ENCODE data around the gene TM2D1. TPM values are rescaled to one million over a fixed set of nuclear protein-coding genes. Genes with fewer than 3 reads are reported as not detected.
A peak's percentile ranks its signal among the peaks of the same experiment; 100 is the strongest.
"Not testable (repeated sequence)": the region's sequence is repeated elsewhere in the genome, so short reads cannot be mapped to it uniquely, and the experiment has no call there.

Gene TM2D1
- polyA plus RNA-seq, 1 donor from 2014 or later: 46.8 TPM

- H3K4me1 Mint-ChIP-seq: no peaks in the 10 kb centered on the region
- no peak overlapping the region for H3K4me3 Mint-ChIP-seq
- H3K9me3 Mint-ChIP-seq: no peaks in the 10 kb centered on the region
- H3K27me3 Mint-ChIP-seq: no peaks in the 10 kb centered on the region
- H3K27ac Mint-ChIP-seq: peak overlapping the region in 1 of 3 donors; percentile 10
- H3K36me3 Mint-ChIP-seq: peaks cover 14% of the 10 kb centered on the region
Measured at GRCh38 chr1:61687901-61688300, 37.0 kb downstream of the TM2D1 start.

- H3K9me3 Mint-ChIP-seq: no peaks in the 10 kb centered on the region
- H3K36me3 Mint-ChIP-seq: peaks cover 8% of the 10 kb centered on the region
- no peak overlapping the region for H3K4me3 Mint-ChIP-seq
- no peaks in the 10 kb centered on the region for H3K27me3 Mint-ChIP-seq
- H3K4me1 Mint-ChIP-seq: no peaks in the 10 kb centered on the region
- no peak overlapping the region for H3K27ac Mint-ChIP-seq
Measured at GRCh38 chr1:61682891-61683290, 42.0 kb downstream of the TM2D1 start.

GRCh38 chr1:61680500-61680899 lies 44.4 kb downstream of the TM2D1 start:
- no peaks in the 10 kb centered on the region for H3K4me1 Mint-ChIP-seq
- no peaks in the 10 kb centered on the region for H3K9me3 Mint-ChIP-seq
- peaks cover 4% of the 10 kb centered on the region for H3K36me3 Mint-ChIP-seq
- no peak overlapping the region for H3K27ac Mint-ChIP-seq
- no peaks in the 10 kb centered on the region for H3K27me3 Mint-ChIP-seq
- no peak overlapping the region for H3K4me3 Mint-ChIP-seq

- H3K27ac Mint-ChIP-seq, H3K36me3 Mint-ChIP-seq, H3K4me1 Mint-ChIP-seq, H3K4me3 Mint-ChIP-seq, H3K27me3 Mint-ChIP-seq, H3K9me3 Mint-ChIP-seq: not testable (repeated sequence)
Measured at GRCh38 chr1:61676881-61677280, 48.1 kb downstream of the TM2D1 start.

- no peaks in the 10 kb centered on the region for H3K9me3 Mint-ChIP-seq
- no peaks in the 10 kb centered on the region for H3K36me3 Mint-ChIP-seq
- no peaks in the 10 kb centered on the region for H3K4me1 Mint-ChIP-seq
- H3K27ac Mint-ChIP-seq: no peak overlapping the region
- no peak overlapping the region for H3K4me3 Mint-ChIP-seq
- H3K27me3 Mint-ChIP-seq: no peaks in the 10 kb centered on the region
Measured at GRCh38 chr1:61674221-61674620, 50.7 kb downstream of the TM2D1 start.

GRCh38 chr1:61672376-61672775 lies 52.6 kb downstream of the TM2D1 start:
- Mint-ChIP-seq H3K4me3 (no peak overlapping the region), H3K36me3 (no peaks in the 10 kb centered on the region), H3K9me3 (no peaks in the 10 kb centered on the region), H3K27ac (no peak overlapping the region), H3K4me1 (no peaks in the 10 kb centered on the region), H3K27me3 (no peaks in the 10 kb centered on the region)

- H3K4me1 Mint-ChIP-seq: no peaks in the 10 kb centered on the region
- no peaks in the 10 kb centered on the region for H3K27me3 Mint-ChIP-seq
- no peaks in the 10 kb centered on the region for H3K36me3 Mint-ChIP-seq
- no peak overlapping the region for H3K27ac Mint-ChIP-seq
- H3K4me3 Mint-ChIP-seq: no peak overlapping the region
- no peaks in the 10 kb centered on the region for H3K9me3 Mint-ChIP-seq
Measured at GRCh38 chr1:61670445-61670844, 54.5 kb downstream of the TM2D1 start.

GRCh38 chr1:61670016-61670415 lies 54.9 kb downstream of the TM2D1 start:
- Mint-ChIP-seq H3K27me3 (no peaks in the 10 kb centered on the region), H3K4me1 (no peaks in the 10 kb centered on the region), H3K9me3 (no peaks in the 10 kb centered on the region), H3K27ac (no peak overlapping the region), H3K4me3 (no peak overlapping the region), H3K36me3 (no peaks in the 10 kb centered on the region)

- H3K27me3 Mint-ChIP-seq: peaks cover 2% of the 10 kb centered on the region
- no peak overlapping the region for H3K27ac Mint-ChIP-seq
- no peak overlapping the region for H3K4me3 Mint-ChIP-seq
- H3K36me3 Mint-ChIP-seq: no peaks in the 10 kb centered on the region
- H3K4me1 Mint-ChIP-seq: peaks cover 0 to 3% (median 0%) of the 10 kb centered on the region in 3 donors
- peaks cover 0 to 7% (median 0%) of the 10 kb centered on the region in 3 donors for H3K9me3 Mint-ChIP-seq
Measured at GRCh38 chr1:61659061-61659460, 65.9 kb downstream of the TM2D1 start.

- no peak overlapping the region for H3K4me3 Mint-ChIP-seq
- H3K4me1 Mint-ChIP-seq: peaks cover 0 to 7% (median 0%) of the 10 kb centered on the region in 3 donors
- peaks cover 2% of the 10 kb centered on the region for H3K27me3 Mint-ChIP-seq
- H3K36me3 Mint-ChIP-seq: no peaks in the 10 kb centered on the region
- H3K9me3 Mint-ChIP-seq: peaks cover 0 to 2% (median 1%) of the 10 kb centered on the region in 3 donors
- H3K27ac Mint-ChIP-seq: no peak overlapping the region
Measured at GRCh38 chr1:61655453-61655852, 69.5 kb downstream of the TM2D1 start.

- Mint-ChIP-seq H3K4me3 (no peak overlapping the region), H3K27me3 (peaks cover 2% of the 10 kb centered on the region), H3K36me3 (no peaks in the 10 kb centered on the region), H3K4me1 (peaks cover 0 to 7% (median 0%) of the 10 kb centered on the region in 3 donors), H3K9me3 (peaks cover 0 to 2% (median 1%) of the 10 kb centered on the region in 3 donors), H3K27ac (no peak overlapping the region)
Measured at GRCh38 chr1:61654067-61654466, 70.9 kb downstream of the TM2D1 start.

GRCh38 chr1:61648983-61649742 lies 75.8 kb downstream of the TM2D1 start:
- Mint-ChIP-seq H3K27ac (no peak overlapping the region), H3K9me3 (peaks cover 0 to 1% (median 0%) of the 10 kb centered on the region in 3 donors), H3K36me3 (no peaks in the 10 kb centered on the region), H3K27me3 (peaks cover 6% of the 10 kb centered on the region), H3K4me1 (peaks cover 0 to 4% (median 0%) of the 10 kb centered on the region in 3 donors), H3K4me3 (no peak overlapping the region)

GRCh38 chr1:61647142-61647541 lies 77.8 kb downstream of the TM2D1 start:
- H3K9me3 Mint-ChIP-seq: no peaks in the 10 kb centered on the region
- no peaks in the 10 kb centered on the region for H3K36me3 Mint-ChIP-seq
- H3K27me3 Mint-ChIP-seq: peaks cover 6% of the 10 kb centered on the region
- no peak overlapping the region for H3K27ac Mint-ChIP-seq
- no peak overlapping the region for H3K4me3 Mint-ChIP-seq
- H3K4me1 Mint-ChIP-seq: no peaks in the 10 kb centered on the region

GRCh38 chr1:61645476-61645875 lies 79.5 kb downstream of the TM2D1 start:
- Mint-ChIP-seq H3K27ac (no peak overlapping the region), H3K4me3 (no peak overlapping the region), H3K36me3 (no peaks in the 10 kb centered on the region), H3K27me3 (peaks cover 9% of the 10 kb centered on the region), H3K9me3 (no peaks in the 10 kb centered on the region), H3K4me1 (peaks cover 6 to 10% (median 8%) of the 10 kb centered on the region in 3 donors)

GRCh38 chr1:61644303-61644702 lies 80.6 kb downstream of the TM2D1 start:
- Mint-ChIP-seq H3K4me1 (peaks cover 6 to 10% (median 8%) of the 10 kb centered on the region in 3 donors), H3K27ac (peak overlapping the region in 1 of 3 donors; percentile 50), H3K4me3 (no peak overlapping the region), H3K36me3 (no peaks in the 10 kb centered on the region), H3K9me3 (no peaks in the 10 kb centered on the region), H3K27me3 (peaks cover 9% of the 10 kb centered on the region)
